ENCODE measurements around the gene HERC3. TPM values are rescaled to one million over a fixed set of nuclear protein-coding genes. Genes with fewer than 3 reads are reported as not detected.

Gene HERC3
- total RNA-seq, 1 experiment from 2014 or later, result 17.3 TPM

- H3K4me1 Mint-ChIP-seq (ENCODE audit: low read depth, unreplicated experiment), result no peaks in the 10 kb centered on the region
Measured at GRCh38 chr4:88729146-88729760, 137.0 kb downstream of the HERC3 start.

GRCh38 chr4:88730811-88731210 is 138.5 kb downstream of the HERC3 start:
- DNase-seq, result no peak
- no TSS peak for BruUV-seq (replicated peaks)
- Mint-ChIP-seq H3K27me3 (ENCODE audit: unreplicated experiment) (no peaks in the 10 kb centered on the region), H3K36me3 (ENCODE audit: insufficient read depth, unreplicated experiment) (peaks cover 12% of the 10 kb centered on the region), H3K4me3 (ENCODE audit: low read depth, unreplicated experiment) (no peak overlapping the region), H3K27ac (ENCODE audit: unreplicated experiment) (no peak overlapping the region), H3K9me3 (ENCODE audit: low read depth, unreplicated experiment) (no peaks in the 10 kb centered on the region), H3K4me1 (ENCODE audit: low read depth, unreplicated experiment) (no peaks in the 10 kb centered on the region)
- no peak for TF ChIP-seq CTCF (IDR thresholded peaks at IDR 0.05; ENCODE audit: unreplicated experiment)
- CTCF ChIA-PET, result no interaction called here
- intact Hi-C loops (cut with micrococcal nuclease; ENCODE audit: unreplicated experiment), result no loop called here

More at GRCh38 chr4:88729146-88729760, 137.0 kb downstream of the HERC3 start:
- no peak for DNase-seq
- intact Hi-C loops (cut with micrococcal nuclease; ENCODE audit: unreplicated experiment), result no loop called here
- no peak for TF ChIP-seq CTCF (IDR thresholded peaks at IDR 0.05; ENCODE audit: unreplicated experiment)
- CTCF ChIA-PET, result no interaction called here
- Mint-ChIP-seq H3K36me3 (ENCODE audit: insufficient read depth, unreplicated experiment) (peaks cover 12% of the 10 kb centered on the region), H3K27me3 (ENCODE audit: unreplicated experiment) (no peaks in the 10 kb centered on the region), H3K27ac (ENCODE audit: unreplicated experiment) (no peak overlapping the region), H3K4me3 (ENCODE audit: low read depth, unreplicated experiment) (no peak overlapping the region), H3K9me3 (ENCODE audit: low read depth, unreplicated experiment) (no peaks in the 10 kb centered on the region)
- no TSS peak for BruUV-seq (replicated peaks)

GRCh38 chr4:88731381-88731780 is 139.1 kb downstream of the HERC3 start:
- Mint-ChIP-seq H3K4me1 (ENCODE audit: low read depth, unreplicated experiment) (no peaks in the 10 kb centered on the region), H3K27ac (ENCODE audit: unreplicated experiment) (no peak overlapping the region), H3K36me3 (ENCODE audit: insufficient read depth, unreplicated experiment) (peaks cover 12% of the 10 kb centered on the region), H3K4me3 (ENCODE audit: low read depth, unreplicated experiment) (no peak overlapping the region), H3K9me3 (ENCODE audit: low read depth, unreplicated experiment) (no peaks in the 10 kb centered on the region), H3K27me3 (ENCODE audit: unreplicated experiment) (no peaks in the 10 kb centered on the region)
- intact Hi-C loops (cut with micrococcal nuclease; ENCODE audit: unreplicated experiment), result no loop called here
- TF ChIP-seq CTCF (IDR thresholded peaks at IDR 0.05; ENCODE audit: unreplicated experiment), result no peak
- DNase-seq, result no peak
- CTCF ChIA-PET, result no interaction called here
- no TSS peak for BruUV-seq (replicated peaks)

- CTCF ChIA-PET, result no interaction called here
- H3K36me3 Mint-ChIP-seq (ENCODE audit: insufficient read depth, unreplicated experiment), result peaks cover 1% of the 10 kb centered on the region
- no peak for TF ChIP-seq CTCF (IDR thresholded peaks at IDR 0.05; ENCODE audit: unreplicated experiment)
- BruUV-seq (replicated peaks), result no TSS peak
- H3K4me1 Mint-ChIP-seq (ENCODE audit: low read depth, unreplicated experiment), result peaks cover 5% of the 10 kb centered on the region
- no peak overlapping the region for H3K4me3 Mint-ChIP-seq (ENCODE audit: low read depth, unreplicated experiment)
- intact Hi-C loops (cut with micrococcal nuclease; ENCODE audit: unreplicated experiment), result no loop called here
- no peak for DNase-seq
- H3K9me3 Mint-ChIP-seq (ENCODE audit: low read depth, unreplicated experiment), result no peaks in the 10 kb centered on the region
- no peaks in the 10 kb centered on the region for H3K27me3 Mint-ChIP-seq (ENCODE audit: unreplicated experiment)
- H3K27ac Mint-ChIP-seq (ENCODE audit: unreplicated experiment), result no peak overlapping the region
Measured at GRCh38 chr4:88732714-88733368, 140.6 kb downstream of the HERC3 start.

All from Calu3 (cell line).